H54 (cell line): ENCODE data around the gene ARHGAP32.

Experiments
- DNase-seq: peaks from one replicate; pipeline ENCODE4 v3.0.0; 2011; ENCODE audit warnings: low spot score, mixed read lengths; ENCODE audit not compliant: insufficient read length
- FAIRE-seq: peaks from 3 replicates; lab custom pipeline; 2011; peaks lifted over from hg19 to GRCh38; lab: Jason Lieb, UNC
- POLR2A ChIP-seq: IDR thresholded peaks from 2 replicates; pipeline ENCODE4 v1.6.1; 2011; ENCODE audit warnings: low read depth, mild to moderate bottlenecking, low read length

Gene ARHGAP32

GRCh38 chr11:129115652-129116586 is 76.2 kb downstream of the ARHGAP32 start:
- FAIRE-seq (peak; percentile 68), DNase-seq (no peak)
- TF ChIP-seq POLR2A: no peak

- FAIRE-seq (no peak), DNase-seq (no peak)
- no peak for TF ChIP-seq POLR2A
Observed at GRCh38 chr11:129109701-129110100, 82.4 kb downstream of the ARHGAP32 start.

GRCh38 chr11:129106788-129107187 is 85.3 kb downstream of the ARHGAP32 start:
- no peak for DNase-seq
- FAIRE-seq: no peak
- no peak for TF ChIP-seq POLR2A

GRCh38 chr11:129102756-129103155 is 89.4 kb downstream of the ARHGAP32 start:
- FAIRE-seq: no peak
- no peak for TF ChIP-seq POLR2A

GRCh38 chr11:129102225-129102624 is 89.9 kb downstream of the ARHGAP32 start:
- TF ChIP-seq POLR2A: no peak
- no peak for DNase-seq
- FAIRE-seq: no peak

More at GRCh38 chr11:129102756-129103155, 89.4 kb downstream of the ARHGAP32 start:
- DNase-seq: no peak

- no peak for FAIRE-seq
- DNase-seq: no peak
- no peak for TF ChIP-seq POLR2A
Observed at GRCh38 chr11:129093283-129093682, 98.8 kb downstream of the ARHGAP32 start.

- TF ChIP-seq POLR2A: no peak
- DNase-seq (no peak), FAIRE-seq (no peak)
Observed at GRCh38 chr11:129090056-129090455, 102.1 kb downstream of the ARHGAP32 start.

GRCh38 chr11:129089279-129089678 is 102.8 kb downstream of the ARHGAP32 start:
- no peak for TF ChIP-seq POLR2A
- DNase-seq (no peak), FAIRE-seq (no peak)

- TF ChIP-seq POLR2A: no peak
- no peak for FAIRE-seq
Observed at GRCh38 chr11:129086976-129087375, 105.1 kb downstream of the ARHGAP32 start.

GRCh38 chr11:129077191-129077590 is 114.9 kb downstream of the ARHGAP32 start:
- DNase-seq: no peak

More at GRCh38 chr11:129086976-129087375, 105.1 kb downstream of the ARHGAP32 start:
- no peak for DNase-seq

GRCh38 chr11:129075757-129076156 is 116.4 kb downstream of the ARHGAP32 start:
- TF ChIP-seq POLR2A: no peak
- no peak for FAIRE-seq

More at GRCh38 chr11:129077191-129077590, 114.9 kb downstream of the ARHGAP32 start:
- TF ChIP-seq POLR2A: no peak
- FAIRE-seq: no peak

GRCh38 chr11:129067454-129067853 is 124.7 kb downstream of the ARHGAP32 start:
- FAIRE-seq (no peak), DNase-seq (no peak)
- no peak for TF ChIP-seq POLR2A

More at GRCh38 chr11:129075757-129076156, 116.4 kb downstream of the ARHGAP32 start:
- no peak for DNase-seq

GRCh38 chr11:129066229-129066628 is 125.9 kb downstream of the ARHGAP32 start:
- FAIRE-seq: no peak
- DNase-seq: no peak
- TF ChIP-seq POLR2A: no peak

- DNase-seq (no peak), FAIRE-seq (no peak)
- TF ChIP-seq POLR2A: no peak
Observed at GRCh38 chr11:129063118-129063517, 129.0 kb downstream of the ARHGAP32 start.
